SK-N-SH (cell line): ENCODE results near the gene KRT71. TPM values are rescaled to one million over a fixed set of nuclear protein-coding genes. Genes with fewer than 3 reads are reported as not detected.

Source experiments
- CTCF ChIA-PET: fragments of 300-600, 350-600 bp; formaldehyde crosslinking; extraction: SDS; loops from one replicate; lab custom pipeline; 2021; lab: Yijun Ruan, JAX
- POLR2A ChIA-PET: fragments of 350-600 bp; sonication (Branson Sonifier 250); formaldehyde crosslinking; extraction: SDS; loops from one replicate; lab custom pipeline; 2020; ENCODE audit warnings: antibody characterized with exemption, inconsistent platforms; lab: Yijun Ruan, JAX
- DNase-seq: peaks from one replicate; pipeline ENCODE4 v3.0.0; 2012
- H2AFZ ChIP-seq: fragments of 200-600 bp; sonication (generic); 2 replicates; pipeline ENCODE4 v1.8.1; 2016; ENCODE audit warnings: antibody characterized with exemption, mild to moderate bottlenecking, low read depth
- H3F3A ChIP-seq: fragments of 200-600 bp; sonication (generic); replicated peaks from 2 replicates; pipeline ENCODE3; 2016; ENCODE audit warnings: antibody characterized with exemption, mild to moderate bottlenecking; ENCODE audit not compliant: insufficient read depth
- H3K27ac ChIP-seq, 2 experiments: fragments of 200-500 bp in 1 of 2; fragments of 200-600 bp in 1 of 2; sonication (Bioruptor generic) in 1 of 2; sonication (generic), shearing (Covaris generic) in 1 of 2; 2 replicates each; pipeline versions ENCODE4 v1.5.1 to v1.6.1; 2014 to 2016; ENCODE audit warnings: low read depth in 2 of 2, inconsistent platforms in 1 of 2, low read length in 1 of 2, mild to moderate bottlenecking in 1 of 2, mixed read lengths in 1 of 2
- H3K27me3 ChIP-seq: fragments of 200-600 bp; sonication (generic), shearing (Covaris generic); 2 replicates; pipeline ENCODE4 v1.6.1; 2016; ENCODE audit warnings: mixed run types; ENCODE audit not compliant: insufficient read depth
- H3K36me3 ChIP-seq, 2 experiments: fragments of 200-500 bp in 1 of 2; fragments of 200-600 bp in 1 of 2; sonication (Bioruptor generic) in 1 of 2; sonication (generic) in 1 of 2; replicated peaks in 1 of 2; 2 replicates each; pipeline versions ENCODE3 to v1.5.1; 2014 to 2016; ENCODE audit warnings: low read length in 1 of 2, mild to moderate bottlenecking in 1 of 2; ENCODE audit not compliant: insufficient read depth in 2 of 2, control insufficient read depth in 1 of 2
- H3K4me1 ChIP-seq, 2 experiments: fragments of 200-500 bp in 1 of 2; fragments of 200-600 bp in 1 of 2; sonication (Bioruptor generic) in 1 of 2; sonication (generic), shearing (Covaris generic) in 1 of 2; 2 replicates each; pipeline versions ENCODE4 v1.5.1 to v1.6.1; 2014 to 2016; ENCODE audit warnings: low read depth in 1 of 2, low read length in 1 of 2, mixed run types in 1 of 2; ENCODE audit not compliant: insufficient read depth in 2 of 2, control insufficient read depth in 1 of 2
- H3K4me2 ChIP-seq: fragments of 200-600 bp; sonication (generic), shearing (Covaris generic); 2 replicates; pipeline ENCODE4 v1.6.1; 2017; ENCODE audit warnings: mixed run types
- H3K4me3 ChIP-seq, 2 experiments: fragments of 200-500 bp in 1 of 2; fragments of 200-600 bp in 1 of 2; sonication (Bioruptor generic) in 1 of 2; sonication (generic), shearing (Covaris generic) in 1 of 2; 2 replicates each; pipeline versions ENCODE4 v1.5.1 to v1.8.1; 2014 to 2016; ENCODE audit warnings: low read depth in 2 of 2, inconsistent platforms in 1 of 2, low read length in 1 of 2, mild to moderate bottlenecking in 1 of 2, mixed read lengths in 1 of 2, moderate library complexity in 1 of 2
- H3K79me2 ChIP-seq: fragments of 200-600 bp; sonication (generic); 2 replicates; pipeline ENCODE4 v1.8.1; 2017; ENCODE audit warnings: mild to moderate bottlenecking; ENCODE audit not compliant: insufficient read depth
- H3K9ac ChIP-seq: fragments of 200-600 bp; sonication (generic); 2 replicates; pipeline ENCODE4 v1.6.1; 2017; ENCODE audit warnings: mixed run types
- H3K9me2 ChIP-seq: fragments of 200-600 bp; sonication (generic); 2 replicates; pipeline ENCODE4 v1.6.1; 2017; ENCODE audit warnings: mixed run types
- H3K9me3 ChIP-seq: fragments of 200-600 bp; sonication (generic); 2 replicates; pipeline ENCODE4 v1.6.1; 2017; ENCODE audit warnings: mixed run types, mild to moderate bottlenecking, moderate library complexity
- H4K20me1 ChIP-seq: fragments of 200-600 bp; sonication (generic); 2 replicates; pipeline ENCODE4 v1.6.1; 2017; ENCODE audit warnings: mild to moderate bottlenecking, mixed run types; ENCODE audit not compliant: insufficient read depth
- ELF1 ChIP-seq: IDR thresholded peaks from 2 replicates; pipeline ENCODE4 v1.4.0; 2012
- FOSL2 ChIP-seq: IDR thresholded peaks from 2 replicates; pipeline ENCODE4 v1.4.0; 2012; ENCODE audit warnings: low read depth, mild to moderate bottlenecking, moderate library complexity, borderline replicate concordance
- FOXM1 ChIP-seq: IDR thresholded peaks from 2 replicates; pipeline ENCODE4 v1.4.0; 2012; ENCODE audit warnings: low read depth, mild to moderate bottlenecking
- IRF3 ChIP-seq: fragments of 150-350 bp; IDR thresholded peaks from 2 replicates; pipeline ENCODE4 v1.6.1; 2016; ENCODE audit warnings: mild to moderate bottlenecking, low read depth, low read length
- MEF2A ChIP-seq: IDR thresholded peaks from 2 replicates; pipeline ENCODE4 v1.4.0; 2012; ENCODE audit warnings: low read depth, borderline replicate concordance
- MXI1 ChIP-seq: IDR thresholded peaks from 2 replicates; pipeline ENCODE4 v1.6.1; 2012; ENCODE audit warnings: mild to moderate bottlenecking, low read depth, low read length, improper control_type of control experiment
- RCOR1 ChIP-seq: fragments of 150-350 bp; IDR thresholded peaks from 2 replicates; pipeline ENCODE4 v1.6.1; 2017; ENCODE audit warnings: antibody characterized with exemption, low read length
- REST ChIP-seq: IDR thresholded peaks from 2 replicates; pipeline ENCODE4 v1.6.1; 2012; ENCODE audit warnings: mild to moderate bottlenecking, low read depth, low read length, moderate library complexity
- SIN3A ChIP-seq: IDR thresholded peaks from 2 replicates; pipeline ENCODE4 v1.6.1; 2012; ENCODE audit warnings: low read depth, mild to moderate bottlenecking, low read length, moderate library complexity, borderline replicate concordance
- SMC3 ChIP-seq: IDR thresholded peaks from 2 replicates; pipeline ENCODE4 v1.6.1; 2012; ENCODE audit warnings: low read depth, low read length, improper control_type of control experiment
- TAF1 ChIP-seq: IDR thresholded peaks from 2 replicates; pipeline ENCODE4 v1.6.1; 2012; ENCODE audit warnings: low read depth, mild to moderate bottlenecking, low read length, moderate library complexity, borderline replicate concordance
- YY1 ChIP-seq: IDR thresholded peaks from 2 replicates; pipeline ENCODE4 v1.4.0; 2012; ENCODE audit warnings: low read depth, mild to moderate bottlenecking
- WGBS: methylation state at CpG from one replicate; pipeline ENCODE4 v1.1.6; 2017; ENCODE audit warnings: low lambda C conversion rate; 5-methylcytosine and 5-hydroxymethylcytosine counted together
- polyA plus RNA-seq, 3 experiments: library from polyadenylated mRNA; depleted of rRNA; stranded (reverse); fragments of >200 nt; gene quantifications; 2 replicates each; pipeline ENCODE4 v1.2.3, GENCODE V29; 2012
- TF ChIP-seq, protein P1 (sequence below): IDR thresholded peaks from 2 replicates; pipeline ENCODE4 v1.4.0; 2012; ENCODE audit warnings: low read depth, borderline replicate concordance
- TF ChIP-seq, protein P2 (sequence below): IDR thresholded peaks from 2 replicates; pipeline ENCODE4; 2012

Gene KRT71
- polyA plus RNA-seq, 1 of the 3 experiments (the other 2 are of a cell fraction): not detected

GRCh38 chr12:52581481-52581880 is 28.5 kb upstream of the KRT71 start:
- Histone ChIP-seq H3K9me3 (no peaks in the 10 kb centered on the region), H3K9ac (no peak overlapping the region), H3K79me2 (no peaks in the 10 kb centered on the region), H3F3A (no peaks in the 10 kb centered on the region), H3K27me3 (peaks cover 40% of the 10 kb centered on the region), H4K20me1 (no peaks in the 10 kb centered on the region), H3K4me2 (no peak overlapping the region), H3K27ac (no peak overlapping the region), H3K4me1 (no peaks in the 10 kb centered on the region), H2AFZ (no peak overlapping the region), H3K9me2 (no peaks in the 10 kb centered on the region), H3K4me3 (no peak overlapping the region), H3K36me3 (no peaks in the 10 kb centered on the region)
- ChIA-PET POLR2A (no interaction called here), CTCF (interaction anchor here (1.6 to 7.6 kb wide), 5 partner anchors 202 to 303 kb away, joined by 6 to 76 read pairs (median 17); no protein-coding TSS in a partner anchor)
- no peak for TF ChIP-seq FOXM1
- TF ChIP-seq REST: no peak
- TF ChIP-seq IRF3: no peak
- no peak for TF ChIP-seq YY1
- TF ChIP-seq TAF1: no peak
- TF ChIP-seq, protein P1, sequence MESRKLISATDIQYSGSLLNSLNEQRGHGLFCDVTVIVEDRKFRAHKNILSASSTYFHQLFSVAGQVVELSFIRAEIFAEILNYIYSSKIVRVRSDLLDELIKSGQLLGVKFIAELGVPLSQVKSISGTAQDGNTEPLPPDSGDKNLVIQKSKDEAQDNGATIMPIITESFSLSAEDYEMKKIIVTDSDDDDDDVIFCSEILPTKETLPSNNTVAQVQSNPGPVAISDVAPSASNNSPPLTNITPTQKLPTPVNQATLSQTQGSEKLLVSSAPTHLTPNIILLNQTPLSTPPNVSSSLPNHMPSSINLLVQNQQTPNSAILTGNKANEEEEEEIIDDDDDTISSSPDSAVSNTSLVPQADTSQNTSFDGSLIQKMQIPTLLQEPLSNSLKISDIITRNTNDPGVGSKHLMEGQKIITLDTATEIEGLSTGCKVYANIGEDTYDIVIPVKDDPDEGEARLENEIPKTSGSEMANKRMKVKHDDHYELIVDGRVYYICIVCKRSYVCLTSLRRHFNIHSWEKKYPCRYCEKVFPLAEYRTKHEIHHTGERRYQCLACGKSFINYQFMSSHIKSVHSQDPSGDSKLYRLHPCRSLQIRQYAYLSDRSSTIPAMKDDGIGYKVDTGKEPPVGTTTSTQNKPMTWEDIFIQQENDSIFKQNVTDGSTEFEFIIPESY: no peak
- no peak for TF ChIP-seq ELF1
- no peak for TF ChIP-seq MXI1
- TF ChIP-seq MEF2A: no peak
- TF ChIP-seq FOSL2: no peak
- TF ChIP-seq, protein P2, sequence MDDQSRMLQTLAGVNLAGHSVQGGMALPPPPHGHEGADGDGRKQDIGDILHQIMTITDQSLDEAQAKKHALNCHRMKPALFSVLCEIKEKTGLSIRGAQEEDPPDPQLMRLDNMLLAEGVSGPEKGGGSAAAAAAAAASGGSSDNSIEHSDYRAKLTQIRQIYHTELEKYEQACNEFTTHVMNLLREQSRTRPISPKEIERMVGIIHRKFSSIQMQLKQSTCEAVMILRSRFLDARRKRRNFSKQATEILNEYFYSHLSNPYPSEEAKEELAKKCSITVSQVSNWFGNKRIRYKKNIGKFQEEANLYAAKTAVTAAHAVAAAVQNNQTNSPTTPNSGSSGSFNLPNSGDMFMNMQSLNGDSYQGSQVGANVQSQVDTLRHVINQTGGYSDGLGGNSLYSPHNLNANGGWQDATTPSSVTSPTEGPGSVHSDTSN: no peak
- TF ChIP-seq SMC3: no peak
- no peak for TF ChIP-seq RCOR1
- TF ChIP-seq SIN3A: no peak
- 39% methylated on average over 6 of the region's 6 CpGs for whole genome bisulfite sequencing
- DNase-seq: no peak
